SJSA1 (cell line): ENCODE measurements around the gene SDK1. TPM values are rescaled to one million over a fixed set of nuclear protein-coding genes. Genes with fewer than 3 reads are reported as not detected.
A peak's percentile ranks its signal among the peaks of the same experiment; 100 is the strongest.

ENCODE experiments used
- DNase-seq, 2 experiments: peaks; one replicate each; pipeline ENCODE4 v3.0.0-alpha.2; 2015 to 2020; ENCODE audit warnings: low spot score in 2 of 2, low read depth in 1 of 2
- H3K27ac ChIP-seq: fragments of 250-450 bp; sonication (Bioruptor Pico); 2 replicates; pipeline ENCODE4 v1.5.1; 2020; ENCODE audit warnings: mild to moderate bottlenecking, moderate library complexity
- H3K27me3 ChIP-seq: fragments of 250-450 bp; sonication (Bioruptor Pico); replicated peaks from 2 replicates; pipeline ENCODE4 v1.5.1; 2020; ENCODE audit warnings: mild to moderate bottlenecking, moderate library complexity
- H3K36me3 ChIP-seq: fragments of 250-450 bp; sonication (Bioruptor Pico); 2 replicates; pipeline ENCODE4 v1.5.1; 2020; ENCODE audit warnings: mild to moderate bottlenecking
- H3K4me1 ChIP-seq: fragments of 250-450 bp; sonication (Bioruptor Pico); replicated peaks from 2 replicates; pipeline ENCODE4 v1.6.1; 2021; ENCODE audit warnings: mild to moderate bottlenecking
- H3K4me3 ChIP-seq: fragments of 250-450 bp; sonication (Bioruptor Pico); 2 replicates; pipeline ENCODE4 v1.5.1; 2020; ENCODE audit warnings: mild to moderate bottlenecking
- H3K9me3 ChIP-seq: fragments of 250-450 bp; sonication (Bioruptor Pico); replicated peaks from 2 replicates; pipeline ENCODE4 v1.5.1; 2020; ENCODE audit warnings: mild to moderate bottlenecking
- total RNA-seq: library from RNA; depleted of rRNA; stranded (reverse); fragments of >200 nt; shearing (Covaris generic); gene quantifications from 2 replicates; pipeline ENCODE4 v1.2.3, GENCODE V29; 2014

SDK1 gene
- total RNA-seq, 1 experiment from 2014 or later = 8.7 TPM

- peak overlapping the region; percentile 7; the same call in 1 of the 2 replicates for H3K4me3 ChIP-seq
- H3K36me3 ChIP-seq = no peaks in the 10 kb centered on the region
- no peaks in the 10 kb centered on the region for H3K9me3 ChIP-seq
- peaks cover 9% of the 10 kb centered on the region for H3K4me1 ChIP-seq
- H3K27me3 ChIP-seq = no peaks in the 10 kb centered on the region
- H3K27ac ChIP-seq = no peak overlapping the region
- DNase-seq = peak in 1 of 2 experiments; percentile 62
Observed at GRCh38 chr7:3592401-3593134, 291.5 kb downstream of the SDK1 start.

- H3K4me1 ChIP-seq = peaks cover 9% of the 10 kb centered on the region
- no peak overlapping the region for H3K27ac ChIP-seq
- no peaks in the 10 kb centered on the region for H3K27me3 ChIP-seq
- H3K36me3 ChIP-seq = no peaks in the 10 kb centered on the region
- DNase-seq = no peak
- no peaks in the 10 kb centered on the region for H3K9me3 ChIP-seq
- H3K4me3 ChIP-seq = no peak overlapping the region
Observed at GRCh38 chr7:3594901-3595300, 293.8 kb downstream of the SDK1 start.

- no peaks in the 10 kb centered on the region for H3K27me3 ChIP-seq
- H3K4me3 ChIP-seq = no peak overlapping the region
- H3K36me3 ChIP-seq = no peaks in the 10 kb centered on the region
- no peaks in the 10 kb centered on the region for H3K4me1 ChIP-seq
- H3K9me3 ChIP-seq = no peaks in the 10 kb centered on the region
- H3K27ac ChIP-seq = no peak overlapping the region
- no peak for DNase-seq
Observed at GRCh38 chr7:3598854-3599253, 297.8 kb downstream of the SDK1 start.

GRCh38 chr7:3605222-3605621 is 304.2 kb downstream of the SDK1 start:
- Histone ChIP-seq H3K4me3 (no peak overlapping the region), H3K4me1 (peaks cover 9% of the 10 kb centered on the region), H3K27me3 (no peaks in the 10 kb centered on the region), H3K36me3 (no peaks in the 10 kb centered on the region; the same call in 1 of the 2 replicates), H3K27ac (peak overlapping the region; percentile 40), H3K9me3 (no peaks in the 10 kb centered on the region)
- peak in 1 of 2 experiments; percentile 47 for DNase-seq

- Histone ChIP-seq H3K4me1 (peaks cover 9% of the 10 kb centered on the region), H3K4me3 (no peak overlapping the region), H3K36me3 (no peaks in the 10 kb centered on the region; the same call in 1 of the 2 replicates), H3K27ac (no peak overlapping the region), H3K9me3 (no peaks in the 10 kb centered on the region), H3K27me3 (no peaks in the 10 kb centered on the region)
- no peak for DNase-seq
Observed at GRCh38 chr7:3606436-3606835, 305.4 kb downstream of the SDK1 start.

- Histone ChIP-seq H3K27ac (no peak overlapping the region), H3K4me1 (peaks cover 9% of the 10 kb centered on the region), H3K4me3 (no peak overlapping the region), H3K27me3 (no peaks in the 10 kb centered on the region), H3K9me3 (no peaks in the 10 kb centered on the region), H3K36me3 (no peaks in the 10 kb centered on the region; the same call in 1 of the 2 replicates)
- no peak for DNase-seq
Observed at GRCh38 chr7:3607847-3608246, 306.8 kb downstream of the SDK1 start.

- DNase-seq = no peak
- Histone ChIP-seq H3K4me3 (no peak overlapping the region), H3K27ac (no peak overlapping the region), H3K4me1 (no peaks in the 10 kb centered on the region), H3K27me3 (no peaks in the 10 kb centered on the region), H3K9me3 (no peaks in the 10 kb centered on the region), H3K36me3 (no peaks in the 10 kb centered on the region)
Observed at GRCh38 chr7:3616306-3616705, 315.3 kb downstream of the SDK1 start.

GRCh38 chr7:3630081-3630480 is 329.0 kb downstream of the SDK1 start:
- H3K27ac ChIP-seq = no peak overlapping the region
- DNase-seq = no peak
- H3K4me3 ChIP-seq = no peak overlapping the region
- no peaks in the 10 kb centered on the region for H3K4me1 ChIP-seq
- peaks cover 19% of the 10 kb centered on the region for H3K36me3 ChIP-seq
- H3K27me3 ChIP-seq = no peaks in the 10 kb centered on the region
- peaks cover 7% of the 10 kb centered on the region; the same call in 1 of the 2 replicates for H3K9me3 ChIP-seq

- H3K4me1 ChIP-seq = no peaks in the 10 kb centered on the region
- H3K27me3 ChIP-seq = no peaks in the 10 kb centered on the region
- no peak for DNase-seq
- no peak overlapping the region for H3K4me3 ChIP-seq
- peaks cover 14% of the 10 kb centered on the region; the same call in 1 of the 2 replicates for H3K36me3 ChIP-seq
- H3K27ac ChIP-seq = no peak overlapping the region
- H3K9me3 ChIP-seq = peaks cover 6% of the 10 kb centered on the region; the same call in 1 of the 2 replicates
Observed at GRCh38 chr7:3634396-3634795, 333.3 kb downstream of the SDK1 start.

GRCh38 chr7:3636131-3636860 is 335.2 kb downstream of the SDK1 start:
- H3K4me1 ChIP-seq = no peaks in the 10 kb centered on the region
- H3K36me3 ChIP-seq = peaks cover 5% of the 10 kb centered on the region
- no peaks in the 10 kb centered on the region for H3K27me3 ChIP-seq
- H3K27ac ChIP-seq = no peak overlapping the region
- no peak for DNase-seq
- H3K9me3 ChIP-seq = no peaks in the 10 kb centered on the region; the same call in 1 of the 2 replicates
- no peak overlapping the region for H3K4me3 ChIP-seq

GRCh38 chr7:3639253-3639652 is 338.2 kb downstream of the SDK1 start:
- no peak overlapping the region for H3K27ac ChIP-seq
- H3K27me3 ChIP-seq = no peaks in the 10 kb centered on the region
- no peak for DNase-seq
- H3K9me3 ChIP-seq = no peaks in the 10 kb centered on the region
- peaks cover 12% of the 10 kb centered on the region for H3K36me3 ChIP-seq
- no peaks in the 10 kb centered on the region for H3K4me1 ChIP-seq
- H3K4me3 ChIP-seq = no peak overlapping the region

- H3K27me3 ChIP-seq = no peaks in the 10 kb centered on the region
- no peak for DNase-seq
- H3K27ac ChIP-seq = no peak overlapping the region
- H3K4me1 ChIP-seq = no peaks in the 10 kb centered on the region
- no peaks in the 10 kb centered on the region for H3K9me3 ChIP-seq
- no peak overlapping the region for H3K4me3 ChIP-seq
- peaks cover 21% of the 10 kb centered on the region for H3K36me3 ChIP-seq
Observed at GRCh38 chr7:3641582-3641981, 340.5 kb downstream of the SDK1 start.

GRCh38 chr7:3643091-3643490 is 342.0 kb downstream of the SDK1 start:
- no peak overlapping the region for H3K27ac ChIP-seq
- H3K4me3 ChIP-seq = no peak overlapping the region

GRCh38 chr7:3648276-3648675 is 347.2 kb downstream of the SDK1 start:
- no peak for DNase-seq
- H3K9me3 ChIP-seq = no peaks in the 10 kb centered on the region
- H3K4me1 ChIP-seq = peaks cover 5% of the 10 kb centered on the region; the same call in 1 of the 2 replicates
- H3K36me3 ChIP-seq = peaks cover 12% of the 10 kb centered on the region
- H3K27ac ChIP-seq = no peak overlapping the region
- H3K4me3 ChIP-seq = no peak overlapping the region
- no peaks in the 10 kb centered on the region for H3K27me3 ChIP-seq

More at GRCh38 chr7:3643091-3643490, 342.0 kb downstream of the SDK1 start:
- Histone ChIP-seq H3K36me3 (peaks cover 21% of the 10 kb centered on the region), H3K9me3 (no peaks in the 10 kb centered on the region), H3K4me1 (no peaks in the 10 kb centered on the region), H3K27me3 (no peaks in the 10 kb centered on the region)
- no peak for DNase-seq
